Head of caudate nucleus (tissue), 42 donors: ENCODE measurements around the gene LIM2.

ENCODE experiments used
- DNase-seq, 42 donors: peaks; one replicate each; pipeline versions ENCODE4 v3.0.0 to v3.0.0-alpha.2; 2020 to 2021; ENCODE audit warnings: mixed read lengths in 7 of 42
- intact Hi-C: fragments of 100-400 bp; cut with DNase I; formaldehyde crosslinking; loops from one replicate; pipeline ENCODE4 v1.15.0; 2022

LIM2 gene

GRCh38 chr19:51345076-51345620 lies 42.6 kb downstream of the LIM2 start:
- DNase-seq = peak in 1 of 42 donors; percentile 17
- intact Hi-C loops = no loop called here

GRCh38 chr19:51342631-51343569 lies 44.9 kb downstream of the LIM2 start:
- DNase-seq = no peak
- intact Hi-C loops = no loop called here

- DNase-seq = no peak
- intact Hi-C loops = no loop called here
Measured at GRCh38 chr19:51341976-51342580, 45.7 kb downstream of the LIM2 start, which contains the start of gene VSIG10L. VSIG10L (minus strand) TSS chr19:51342139; CDS start chr19:51342124, 15 bp downstream.

- DNase-seq = no peak
- intact Hi-C loops = no loop called here
Measured at GRCh38 chr19:51341066-51341465, 46.7 kb downstream of the LIM2 start.

GRCh38 chr19:51339687-51340656 lies 47.8 kb downstream of the LIM2 start:
- intact Hi-C loops = no loop called here
- peak; percentile 83 to 99 (median 95) for DNase-seq

GRCh38 chr19:51339313-51339686 lies 48.5 kb downstream of the LIM2 start:
- intact Hi-C loops = no loop called here

GRCh38 chr19:51338563-51339312 lies 49.0 kb downstream of the LIM2 start:
- intact Hi-C loops = no loop called here
- DNase-seq = peak; percentile 56 to 89 (median 79)

More at GRCh38 chr19:51339313-51339686, 48.5 kb downstream of the LIM2 start:
- DNase-seq = no peak

- no peak for DNase-seq
- intact Hi-C loops = no loop called here
Measured at GRCh38 chr19:51337861-51338562, 49.8 kb downstream of the LIM2 start.

- no peak for DNase-seq
- intact Hi-C loops = no loop called here
Measured at GRCh38 chr19:51337141-51337860, 50.5 kb downstream of the LIM2 start.

GRCh38 chr19:51333836-51334460 lies 53.8 kb downstream of the LIM2 start:
- DNase-seq = no peak
- intact Hi-C loops = no loop called here

- no peak for DNase-seq
- intact Hi-C loops = no loop called here
Measured at GRCh38 chr19:51331716-51332115, 56.1 kb downstream of the LIM2 start.

GRCh38 chr19:51331193-51331592 lies 56.6 kb downstream of the LIM2 start:
- DNase-seq = no peak
- intact Hi-C loops = no loop called here

- intact Hi-C loops = no loop called here
Measured at GRCh38 chr19:51330366-51330765, 57.4 kb downstream of the LIM2 start.

More at GRCh38 chr19:51330366-51330765, 57.4 kb downstream of the LIM2 start:
- DNase-seq = no peak
